Right kidney (tissue), 1 donor: ENCODE measurements around the gene KRT14.
A peak's percentile ranks its signal among the peaks of the same experiment; 100 is the strongest.
"Not testable (repeated sequence)": the region's sequence is repeated elsewhere in the genome, so short reads cannot be mapped to it uniquely, and the experiment has no call there.

Experiments
- DNase-seq: peaks from one replicate; pipeline ENCODE4 v3.0.0-alpha.2; 2016

Gene KRT14

GRCh38 chr17:41547378-41547841, 39.3 kb downstream of the KRT14 start:
- no peak for DNase-seq

DNA sequence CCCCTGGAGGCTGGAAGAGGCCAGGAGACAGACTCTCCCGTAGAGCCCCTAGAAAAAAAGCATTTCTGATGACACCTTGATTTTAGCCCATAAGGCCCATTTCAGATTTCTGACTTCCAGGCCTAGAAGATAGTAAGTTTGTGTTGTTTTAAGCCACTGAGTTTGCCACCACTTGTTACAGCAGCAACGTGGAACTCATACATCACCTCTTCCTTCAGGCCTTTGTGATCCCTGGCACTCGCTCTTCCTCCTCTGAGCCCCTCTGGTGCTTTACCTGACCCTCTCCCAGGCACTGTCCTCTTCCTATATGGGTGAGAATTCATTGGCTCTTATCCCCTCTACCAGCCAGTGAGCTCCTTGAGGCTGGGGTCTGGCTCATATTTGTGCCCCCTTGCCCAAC, 39.9 kb downstream of the KRT14 start:
- DNase-seq, result no peak

DNA sequence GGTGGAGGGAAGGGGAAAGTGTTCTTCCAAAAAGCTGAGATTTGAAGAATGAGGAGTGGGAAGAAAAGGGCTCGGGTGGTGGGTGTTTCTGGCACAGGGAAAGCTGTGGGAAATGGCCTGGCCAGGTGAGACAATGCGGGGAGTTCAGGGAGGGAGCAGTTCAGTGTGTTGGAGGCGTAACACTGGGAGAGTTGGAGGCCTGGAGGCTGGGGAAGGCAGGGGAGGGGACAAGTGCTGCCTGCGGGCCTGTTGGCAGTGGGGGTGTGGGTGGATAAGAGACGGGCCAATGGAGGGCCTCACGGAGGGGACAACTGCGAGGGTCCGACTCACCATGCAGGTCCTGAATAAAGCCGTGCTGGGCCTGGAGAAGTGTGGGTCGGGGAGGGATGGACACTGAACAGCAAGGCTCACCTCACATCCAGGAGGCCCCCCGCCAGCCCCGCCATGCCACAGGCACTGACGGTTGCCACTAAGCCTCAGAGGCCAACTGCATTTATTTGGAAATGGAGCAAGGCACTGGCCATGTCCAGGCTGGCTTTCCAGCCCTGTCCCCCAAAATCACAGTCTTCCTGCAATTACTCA, 40.8 kb downstream of the KRT14 start:
- no peak for DNase-seq

DNA sequence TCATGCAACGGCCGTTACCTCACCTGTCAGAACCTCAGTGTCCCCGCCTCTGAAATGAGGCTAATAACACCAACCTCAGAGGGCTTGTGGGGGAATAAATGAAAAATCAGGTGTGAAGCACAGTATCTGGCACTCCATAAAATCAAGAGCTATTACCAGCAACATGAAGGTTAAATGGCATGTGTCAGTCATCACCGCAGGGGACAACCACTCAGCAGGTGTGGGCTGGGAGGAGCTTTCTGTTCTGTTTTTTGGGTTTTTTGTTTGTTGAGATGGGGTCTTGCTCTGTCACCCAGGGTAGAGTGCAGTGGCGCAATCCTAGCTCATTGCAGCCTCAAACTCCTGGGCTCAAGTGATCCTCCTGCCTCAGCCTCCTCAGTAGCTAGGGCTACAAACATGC, 41.8 kb downstream of the KRT14 start:
- DNase-seq, result no peak

GRCh38 chr17:41544491-41544892, 42.2 kb downstream of the KRT14 start:
- DNase-seq, result peak; percentile 53

DNA sequence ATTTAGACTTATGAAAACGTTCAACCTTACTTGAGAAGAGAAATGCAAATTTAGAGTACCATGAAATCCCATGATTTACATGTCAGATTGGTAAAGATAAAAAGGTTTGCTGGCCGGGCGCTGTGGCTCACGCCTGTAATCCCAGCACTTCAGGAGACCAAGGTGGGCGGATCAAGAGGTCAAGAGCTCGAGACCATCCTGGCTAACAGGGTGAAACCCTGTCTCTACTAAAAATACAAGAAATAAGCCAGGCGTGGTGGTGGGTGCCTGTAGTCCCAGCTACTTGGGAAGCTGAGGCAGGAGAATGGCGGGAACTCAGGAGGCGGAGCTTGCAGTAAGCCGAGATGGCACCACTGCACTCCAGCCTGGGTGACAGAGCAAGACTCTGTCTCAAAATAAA, 43.9 kb downstream of the KRT14 start:
- not testable (repeated sequence) for DNase-seq

DNA sequence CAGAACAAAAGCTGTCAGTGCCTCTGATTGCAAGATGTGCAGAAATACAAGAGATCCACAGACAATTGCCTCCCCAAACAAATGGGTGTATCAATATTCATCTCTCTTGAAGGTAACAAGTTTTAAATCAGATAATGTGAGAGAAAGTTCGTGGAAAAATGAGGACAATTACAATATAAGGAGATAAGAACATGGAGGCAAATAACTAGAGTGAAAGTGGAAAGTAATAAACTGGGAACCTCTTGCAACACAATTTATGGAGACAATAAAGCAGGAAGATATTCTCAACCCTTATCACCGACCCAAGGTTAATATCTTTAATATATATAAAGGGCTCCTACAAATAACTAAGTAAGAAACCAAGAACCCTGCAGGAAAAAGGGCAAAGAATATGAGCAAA, 44.3 kb downstream of the KRT14 start:
- no peak for DNase-seq

DNA sequence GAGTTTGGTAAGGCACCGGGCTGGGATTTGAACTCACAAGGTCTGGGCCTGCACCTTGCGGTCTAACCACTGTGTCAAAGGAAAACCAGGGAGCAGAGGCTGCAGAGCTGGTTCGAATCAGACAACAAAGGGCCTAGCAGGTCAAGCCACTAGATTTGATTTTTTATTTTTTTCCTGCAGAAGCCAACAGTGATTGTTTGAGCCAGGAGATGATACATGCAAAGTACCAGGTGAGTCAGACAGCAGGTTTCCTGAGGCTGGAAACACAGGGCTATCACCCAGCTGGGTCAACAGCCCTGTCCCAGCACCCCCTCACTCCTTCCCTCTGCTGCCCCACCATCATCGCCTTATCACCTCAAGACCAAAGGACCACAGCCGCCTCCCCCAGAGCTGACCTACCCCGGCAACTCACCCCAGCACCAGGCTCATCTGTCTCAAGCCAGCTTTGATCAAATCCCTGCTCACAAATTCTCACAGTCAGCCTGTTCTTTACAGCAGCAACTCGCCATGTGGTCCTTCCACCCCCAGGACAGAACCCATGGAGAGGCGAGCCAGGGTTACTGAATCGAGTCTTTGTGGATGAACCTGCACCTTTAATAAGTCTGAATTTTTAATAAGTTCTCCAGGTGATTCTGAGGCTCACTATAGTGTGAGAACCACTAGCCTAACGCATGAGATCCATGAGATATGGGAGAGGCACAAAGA, 45.6 kb downstream of the KRT14 start:
- DNase-seq, result no peak

- DNase-seq, result no peak
Measured at GRCh38 chr17:41539979-41540701, 46.6 kb downstream of the KRT14 start.

GRCh38 chr17:41539071-41539492, 47.6 kb downstream of the KRT14 start:
- DNase-seq, result no peak

- no peak for DNase-seq
Measured at GRCh38 chr17:41538565-41538991, 48.1 kb downstream of the KRT14 start.

DNA sequence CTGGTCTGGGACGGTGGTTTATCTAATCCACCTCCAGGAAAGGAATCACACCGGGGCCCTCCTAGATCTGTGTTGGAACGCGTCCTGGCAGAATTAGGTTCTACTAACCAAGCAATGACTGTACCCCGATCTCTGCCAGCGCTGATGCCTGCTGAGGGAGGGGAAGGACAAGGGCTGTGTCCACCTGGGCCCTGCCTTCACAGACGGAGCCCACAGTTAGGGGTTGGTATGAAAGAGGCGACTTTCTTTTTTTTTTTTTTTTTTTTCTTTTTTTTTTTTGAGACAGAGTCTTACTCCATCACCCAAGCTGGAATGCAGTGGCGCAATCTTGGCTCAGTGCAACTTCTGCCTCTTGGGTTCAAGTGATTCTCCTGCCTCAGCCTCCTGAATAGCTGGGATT, 48.7 kb downstream of the KRT14 start:
- no peak for DNase-seq

DNA sequence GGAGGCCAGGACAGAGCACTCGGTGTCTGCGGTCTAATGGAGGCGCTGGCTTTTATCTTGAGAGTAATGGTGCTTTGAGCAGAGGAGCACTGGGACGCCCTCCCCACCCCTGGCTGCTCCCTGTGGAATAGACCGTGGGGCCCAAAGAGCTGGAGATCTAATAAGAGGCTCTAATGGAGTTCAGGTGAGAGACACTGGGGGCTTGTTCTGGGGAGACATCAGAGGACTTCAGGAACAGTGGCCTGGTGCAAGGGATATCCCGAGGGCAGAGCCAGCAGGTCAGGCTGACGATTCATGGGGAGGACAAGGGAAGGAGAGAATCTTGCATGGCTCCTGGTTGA, 49.1 kb downstream of the KRT14 start:
- no peak for DNase-seq

- DNase-seq, result no peak
Measured at GRCh38 chr17:41536741-41537613, 49.7 kb downstream of the KRT14 start.

- DNase-seq, result no peak
Measured at GRCh38 chr17:41535764-41536481, 50.8 kb downstream of the KRT14 start.

DNA sequence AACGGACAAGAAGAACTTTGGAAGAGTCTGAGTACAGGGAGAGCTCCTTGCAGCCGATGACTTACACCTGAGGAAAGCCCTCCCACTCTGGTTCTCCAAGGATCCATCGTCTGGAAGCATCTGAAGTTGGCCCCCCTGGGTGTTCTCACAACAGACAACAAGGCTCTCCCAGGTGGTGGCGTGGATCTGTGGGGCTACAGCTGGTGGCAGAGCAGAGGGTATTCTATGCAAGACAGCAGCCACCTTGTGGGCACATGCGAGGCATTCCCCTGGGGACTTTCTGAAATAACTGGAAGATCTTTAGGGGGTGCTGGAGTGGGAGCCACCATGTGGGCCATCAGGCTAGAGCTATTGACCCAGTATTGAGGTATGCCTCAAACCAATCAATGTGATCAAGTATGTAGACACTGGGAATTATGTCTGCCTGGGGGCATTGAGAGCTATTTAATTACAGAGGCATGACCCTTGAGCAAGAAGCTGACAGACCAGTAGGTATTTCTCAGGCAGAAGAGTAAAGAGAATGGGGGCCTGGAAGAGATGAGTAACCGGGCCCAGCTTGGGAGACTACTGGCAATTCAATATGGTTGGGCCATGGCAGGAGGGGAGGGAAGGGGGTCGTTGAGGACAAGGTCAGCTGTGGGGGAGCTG, 51.7 kb downstream of the KRT14 start:
- DNase-seq, result no peak

DNA sequence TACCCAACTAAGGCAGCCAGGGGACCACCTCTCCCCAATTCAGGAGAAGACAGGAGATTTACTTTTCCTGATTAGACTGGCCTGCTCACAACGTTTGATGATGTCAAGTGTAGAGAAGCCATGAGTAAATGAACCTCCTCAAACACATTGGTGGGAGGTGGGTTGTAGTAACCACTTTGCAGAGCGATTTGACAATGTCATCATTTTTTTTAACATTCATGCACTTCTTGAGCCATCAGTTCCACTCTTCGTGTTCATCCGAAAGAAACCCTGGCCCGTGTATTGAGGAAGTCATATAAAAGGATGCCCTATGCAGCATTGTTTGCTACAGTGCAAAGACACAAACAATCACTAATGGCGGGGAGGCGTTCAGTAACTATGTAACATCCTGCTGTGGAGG, 53.1 kb downstream of the KRT14 start:
- no peak for DNase-seq

GRCh38 chr17:41532947-41533570, 53.6 kb downstream of the KRT14 start:
- DNase-seq, result no peak
